CD4-positive, CD25-positive, alpha-beta regulatory T cell (primary cell): ENCODE data around the gene NOS1AP. TPM values are rescaled to one million over a fixed set of nuclear protein-coding genes. Genes with fewer than 3 reads are reported as not detected.
"Not testable (repeated sequence)": the region's sequence is repeated elsewhere in the genome, so short reads cannot be mapped to it uniquely, and the experiment has no call there.

Experiments used
- ATAC-seq, 2 donors: fragments of 150-1000 bp; cut with Tn5 transposase; one replicate each; pipeline ENCODE4 v1.10.0; 2021; ENCODE audit warnings: low read depth in 2 of 2, moderate number of reproducible peaks in 2 of 2, moderate library complexity in 1 of 2
- DNase-seq, 3 donors: peaks; one replicate each; pipeline versions ENCODE4 v3.0.0 to v3.0.0-alpha.2; 2012 to 2022; ENCODE audit warnings: mixed read lengths in 1 of 3
- H3K27ac ChIP-seq: one replicate; pipeline ENCODE4 v1.7.0; 2013; ENCODE audit warnings: mild to moderate bottlenecking, low read length; ENCODE audit not compliant: insufficient read depth, poor library complexity, severe bottlenecking
- H3K27me3 ChIP-seq: one replicate; pipeline ENCODE4 v1.7.0; 2013; ENCODE audit warnings: low read length; ENCODE audit not compliant: control insufficient read depth, insufficient read depth
- H3K36me3 ChIP-seq: one replicate; pipeline ENCODE4 v1.7.0; 2013; ENCODE audit warnings: mild to moderate bottlenecking, low read length, moderate library complexity; ENCODE audit not compliant: control insufficient read depth, insufficient read depth
- H3K4me1 ChIP-seq: 2 replicates; pipeline ENCODE4 v1.7.0; 2013; ENCODE audit warnings: mild to moderate bottlenecking, low read length; ENCODE audit not compliant: insufficient read depth, control insufficient read depth, poor library complexity, severe bottlenecking
- H3K4me3 ChIP-seq: one replicate; pipeline ENCODE4 v1.7.0; 2013; ENCODE audit warnings: low read depth, mild to moderate bottlenecking, low read length, moderate library complexity
- H3K9me3 ChIP-seq, 2 experiments: 1 replicate in 1 of 2; 2 replicates in 1 of 2; pipeline ENCODE4 v1.7.0; 2013; ENCODE audit warnings: low read length in 2 of 2, mild to moderate bottlenecking in 1 of 2, moderate library complexity in 1 of 2; ENCODE audit not compliant: control insufficient read depth in 2 of 2
- H3K27ac Mint-ChIP-seq, 3 donors: one replicate each; pipeline ENCODE4 v1.8.0; 2020 to 2022; ENCODE audit warnings: mild to moderate bottlenecking in 3 of 3, mixed read lengths in 3 of 3, moderate library complexity in 2 of 3
- H3K27me3 Mint-ChIP-seq: one replicate; pipeline ENCODE4 v1.8.0; 2022; ENCODE audit warnings: mild to moderate bottlenecking, mixed read lengths
- H3K36me3 Mint-ChIP-seq: one replicate; pipeline ENCODE4 v1.8.0; 2020; ENCODE audit warnings: mixed read lengths
- H3K4me1 Mint-ChIP-seq, 4 donors: one replicate each; pipeline ENCODE4 v1.8.0; 2020 to 2022; ENCODE audit warnings: mixed read lengths in 4 of 4, mild to moderate bottlenecking in 1 of 4
- H3K4me3 Mint-ChIP-seq, 4 donors: one replicate each; pipeline ENCODE4 v1.8.0; 2020 to 2022; ENCODE audit warnings: mild to moderate bottlenecking in 4 of 4, mixed read lengths in 4 of 4, moderate library complexity in 3 of 4
- H3K9me3 Mint-ChIP-seq, 7 donors: one replicate each; pipeline ENCODE4 v1.8.0; 2020 to 2022; ENCODE audit warnings: mixed read lengths in 7 of 7, mild to moderate bottlenecking in 3 of 7, moderate library complexity in 2 of 7
- polyA plus RNA-seq, 4 donors: library from polyadenylated mRNA; unstranded; fragments of 300-500 nt; fragmentation: Illumina TruSeq; gene quantifications; one replicate each; pipeline ENCODE4 v1.2.3, GENCODE V29; 2021
- total RNA-seq: library from RNA; stranded (reverse); gene quantifications from one replicate; pipeline ENCODE4 v1.2.3, GENCODE V29; 2022

Gene NOS1AP
- total and polyA plus RNA-seq, 5 donors from 2014 or later = not detected

DNA sequence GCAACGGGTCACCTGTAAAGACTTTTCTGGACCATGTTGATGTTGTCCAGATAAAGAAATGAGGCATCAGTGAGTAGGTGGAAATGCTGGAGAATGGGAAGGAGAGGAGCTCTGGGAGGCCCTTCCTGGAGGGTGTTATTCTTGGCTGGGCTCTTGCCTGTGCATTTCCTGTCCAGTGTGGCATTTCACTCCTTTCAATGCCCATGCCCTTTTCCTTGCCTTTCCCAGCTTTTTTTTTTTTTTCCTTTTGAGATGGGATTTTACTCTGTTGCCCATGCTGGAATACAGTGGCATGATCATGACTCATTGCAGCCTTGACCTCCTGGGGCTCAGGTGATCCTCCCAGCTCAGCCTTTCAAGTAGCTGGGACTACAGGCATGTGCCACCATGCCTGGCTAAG lies 11.8 kb downstream of the NOS1AP start:
- Histone ChIP-seq H3K27me3 (peaks cover 11% of the 10 kb centered on the region), H3K27ac (no peak overlapping the region), H3K9me3 (peaks cover 0 to 5% of the 10 kb centered on the region in 2 experiments), H3K4me1 (no peaks in the 10 kb centered on the region), H3K36me3 (no peaks in the 10 kb centered on the region), H3K4me3 (no peak overlapping the region)
- Mint-ChIP-seq H3K9me3 (peaks cover 0 to 12% (median 4%) of the 10 kb centered on the region in 7 donors), H3K4me3 (no peak overlapping the region), H3K27me3 (peaks cover 39% of the 10 kb centered on the region), H3K27ac (no peak overlapping the region), H3K4me1 (no peaks in the 10 kb centered on the region), H3K36me3 (no peaks in the 10 kb centered on the region)
- ATAC-seq = no peak
- no peak for DNase-seq

DNA sequence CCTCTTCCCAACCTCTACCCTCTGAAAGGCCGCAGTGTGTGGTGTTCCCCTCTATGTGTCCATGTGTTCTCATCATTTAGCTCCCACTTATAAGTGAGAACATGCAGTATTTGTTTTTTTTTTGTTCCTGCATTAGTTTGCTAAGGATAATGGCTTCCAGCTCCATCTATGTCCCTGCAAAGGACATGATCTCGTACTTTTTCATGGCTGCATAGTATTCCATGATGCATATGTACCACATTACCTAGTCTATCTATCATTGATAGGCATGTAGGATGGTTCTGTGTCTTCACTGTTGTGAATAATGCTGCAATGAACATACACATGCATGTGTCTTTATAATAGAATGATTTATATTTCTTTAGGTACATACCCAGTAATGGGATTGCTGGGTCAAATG lies 12.6 kb downstream of the NOS1AP start:
- not testable (repeated sequence) for DNase-seq, H3K36me3 ChIP-seq, ATAC-seq, H3K27ac ChIP-seq, H3K4me3 ChIP-seq, H3K27me3 ChIP-seq, H3K4me3 Mint-ChIP-seq, H3K4me1 ChIP-seq, H3K4me1 Mint-ChIP-seq, H3K9me3 ChIP-seq, H3K36me3 Mint-ChIP-seq
- peaks cover 38% of the 10 kb centered on the region for H3K27me3 Mint-ChIP-seq
- H3K9me3 Mint-ChIP-seq = peaks cover 0 to 11% (median 4%) of the 10 kb centered on the region in 7 donors
- peak overlapping the region in 1 of 3 donors; percentile 53 for H3K27ac Mint-ChIP-seq

DNA sequence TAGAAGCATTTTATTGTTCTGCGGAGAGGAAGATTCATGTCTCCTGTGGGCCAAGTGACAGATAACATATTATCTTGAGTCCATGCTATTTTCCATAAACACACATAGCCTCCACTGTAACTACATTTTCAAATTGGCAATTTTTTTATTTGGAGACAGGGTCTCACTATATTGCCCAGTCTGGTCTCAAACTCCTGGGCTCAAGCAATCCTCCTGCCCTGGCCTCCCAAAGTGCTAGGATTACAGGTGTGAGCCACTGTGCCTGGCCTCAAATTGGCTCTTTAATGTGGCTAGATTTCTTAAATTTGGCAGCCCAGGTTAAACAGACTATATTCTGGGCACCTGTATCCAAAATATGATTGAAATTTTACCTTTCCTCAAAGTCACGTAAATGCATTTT lies 13.8 kb downstream of the NOS1AP start:
- Histone ChIP-seq H3K27me3 (peaks cover 6% of the 10 kb centered on the region), H3K4me1 (no peaks in the 10 kb centered on the region), H3K4me3 (no peak overlapping the region), H3K9me3 (peaks cover 0 to 5% of the 10 kb centered on the region in 2 experiments), H3K27ac (no peak overlapping the region), H3K36me3 (no peaks in the 10 kb centered on the region)
- no peaks in the 10 kb centered on the region for H3K36me3 Mint-ChIP-seq
- no peaks in the 10 kb centered on the region for H3K4me1 Mint-ChIP-seq
- H3K27me3 Mint-ChIP-seq = peaks cover 38% of the 10 kb centered on the region
- H3K27ac Mint-ChIP-seq = no peak overlapping the region
- peaks cover 0 to 9% (median 4%) of the 10 kb centered on the region in 7 donors for H3K9me3 Mint-ChIP-seq
- DNase-seq (no peak), ATAC-seq (no peak)
- no peak overlapping the region for H3K4me3 Mint-ChIP-seq

DNA sequence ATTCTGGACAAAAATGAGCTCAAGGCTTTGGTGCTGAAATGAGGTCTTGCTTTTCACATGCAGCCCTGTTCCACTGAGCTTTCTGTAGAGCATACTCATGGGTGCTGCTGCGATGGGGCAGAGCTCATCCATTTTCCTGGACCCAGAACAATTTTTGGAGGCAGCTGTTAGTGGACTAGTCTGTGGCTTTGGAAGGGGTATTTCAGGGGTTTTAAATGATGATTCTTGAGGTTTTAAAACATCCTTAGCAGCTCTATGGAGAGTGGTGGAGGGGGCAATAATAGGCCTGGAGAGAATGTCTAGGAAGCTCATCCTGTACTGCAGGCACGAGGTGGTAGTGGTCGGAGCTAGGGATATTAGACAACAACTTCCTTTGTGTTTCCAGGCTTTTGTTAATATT lies 16.5 kb downstream of the NOS1AP start:
- DNase-seq = no peak
- H3K4me1 Mint-ChIP-seq = no peaks in the 10 kb centered on the region
- H3K27ac Mint-ChIP-seq = no peak overlapping the region
- no peaks in the 10 kb centered on the region for H3K36me3 Mint-ChIP-seq
- no peak for ATAC-seq
- Histone ChIP-seq H3K4me1 (no peaks in the 10 kb centered on the region), H3K27ac (no peak overlapping the region), H3K4me3 (no peak overlapping the region), H3K27me3 (peaks cover 13% of the 10 kb centered on the region), H3K36me3 (no peaks in the 10 kb centered on the region), H3K9me3 (peaks cover 0 to 5% of the 10 kb centered on the region in 2 experiments)
- H3K9me3 Mint-ChIP-seq = peaks cover 0 to 10% (median 5%) of the 10 kb centered on the region in 7 donors
- no peak overlapping the region for H3K4me3 Mint-ChIP-seq
- peaks cover 37% of the 10 kb centered on the region for H3K27me3 Mint-ChIP-seq

DNA sequence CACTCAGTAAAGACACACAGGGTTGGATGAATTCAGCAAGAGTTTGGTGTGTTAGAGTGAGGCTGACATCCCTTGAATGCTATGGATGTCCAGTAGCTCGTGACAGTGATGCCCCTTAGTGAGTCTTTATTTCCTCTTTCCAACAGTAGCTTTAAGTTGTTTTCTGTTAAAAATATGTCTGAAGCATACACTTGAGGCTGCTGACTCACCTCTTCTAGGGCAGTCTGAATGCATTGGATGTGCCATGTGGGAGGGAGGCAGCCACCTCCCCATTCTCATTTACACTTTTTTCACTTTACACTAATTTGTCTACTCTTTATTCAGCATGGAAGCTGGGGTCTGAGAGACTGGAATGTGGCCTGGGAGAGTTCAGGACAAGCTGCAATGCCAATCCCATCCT lies 17.6 kb downstream of the NOS1AP start:
- no peaks in the 10 kb centered on the region for H3K36me3 ChIP-seq
- no peak for ATAC-seq

DNA sequence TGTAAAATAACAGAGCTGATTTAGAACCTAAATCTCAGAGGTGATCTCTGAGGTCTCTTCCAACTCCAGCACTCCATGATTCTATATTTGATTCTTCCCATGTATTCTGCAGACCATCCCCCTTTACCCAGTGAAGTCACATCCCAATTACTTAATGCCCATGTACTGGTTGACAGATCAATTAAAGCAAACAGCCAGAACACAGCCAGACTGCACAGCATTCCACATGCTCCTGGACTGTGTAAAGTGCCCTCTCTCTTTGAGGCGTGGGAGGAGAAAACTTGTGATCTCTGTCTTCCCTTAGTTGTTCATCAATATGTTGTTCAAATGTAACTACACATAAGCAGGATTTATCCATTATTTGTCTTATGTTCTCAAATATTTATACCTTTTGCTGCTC lies 18.1 kb downstream of the NOS1AP start:
- H3K9me3 ChIP-seq = peaks cover 0 to 5% of the 10 kb centered on the region in 2 experiments
- Mint-ChIP-seq H3K27ac (no peak overlapping the region), H3K4me1 (peaks cover 0 to 1% (median 0%) of the 10 kb centered on the region in 4 donors), H3K36me3 (no peaks in the 10 kb centered on the region), H3K4me3 (no peak overlapping the region), H3K9me3 (peaks cover 0 to 10% (median 5%) of the 10 kb centered on the region in 7 donors), H3K27me3 (peaks cover 33% of the 10 kb centered on the region)
- ATAC-seq = no peak
- no peaks in the 10 kb centered on the region for H3K4me1 ChIP-seq
- no peak overlapping the region for H3K4me3 ChIP-seq
- peaks cover 17% of the 10 kb centered on the region for H3K27me3 ChIP-seq
- H3K36me3 ChIP-seq = no peaks in the 10 kb centered on the region
- no peak overlapping the region for H3K27ac ChIP-seq
- DNase-seq = no peak

More for the DNA sequence above, 17.6 kb downstream of the NOS1AP start:
- H3K4me1 ChIP-seq = no peaks in the 10 kb centered on the region
- H3K27ac ChIP-seq = no peak overlapping the region
- H3K4me3 ChIP-seq = no peak overlapping the region
- peaks cover 0 to 5% of the 10 kb centered on the region in 2 experiments for H3K9me3 ChIP-seq
- no peak for DNase-seq
- Mint-ChIP-seq H3K36me3 (no peaks in the 10 kb centered on the region), H3K4me3 (no peak overlapping the region), H3K27me3 (peaks cover 34% of the 10 kb centered on the region), H3K9me3 (peaks cover 0 to 10% (median 5%) of the 10 kb centered on the region in 7 donors), H3K4me1 (peaks cover 0 to 1% (median 0%) of the 10 kb centered on the region in 4 donors), H3K27ac (no peak overlapping the region)
- peaks cover 17% of the 10 kb centered on the region for H3K27me3 ChIP-seq

DNA sequence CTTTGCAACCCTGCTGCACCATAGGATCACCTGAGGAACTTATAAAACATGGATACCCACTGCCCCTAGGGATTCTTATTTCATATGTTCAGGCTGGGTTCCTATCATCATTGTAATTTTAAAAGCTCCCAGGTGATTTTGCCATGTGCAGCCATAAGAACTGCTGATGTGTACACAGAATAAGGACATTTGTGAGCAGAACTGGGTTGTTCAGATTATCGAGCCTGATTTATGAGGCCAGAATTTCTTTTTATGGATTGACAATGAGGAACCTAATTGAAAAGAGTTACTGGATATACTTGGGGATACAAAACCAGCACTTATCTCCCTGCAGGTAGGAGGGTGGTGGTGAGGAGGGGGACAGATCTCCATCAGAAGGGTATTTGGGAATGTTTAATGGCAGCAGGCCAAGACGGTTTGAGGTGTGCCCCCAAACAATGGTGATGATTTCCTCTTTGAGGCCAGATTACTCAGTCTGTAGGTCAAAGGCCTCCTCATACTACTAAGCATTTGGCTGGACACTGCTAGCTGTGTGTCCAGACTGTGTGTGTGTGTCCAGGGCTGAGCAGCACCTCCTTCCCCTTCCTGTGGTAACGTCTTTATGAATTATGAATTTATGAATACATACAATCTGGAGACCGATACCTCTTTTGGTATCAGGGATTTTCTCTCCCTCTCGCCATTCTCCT lies 18.9 kb downstream of the NOS1AP start:
- DNase-seq (no peak), ATAC-seq (no peak)
- Mint-ChIP-seq H3K9me3 (peaks cover 0 to 10% (median 5%) of the 10 kb centered on the region in 7 donors), H3K4me3 (no peak overlapping the region), H3K27ac (no peak overlapping the region), H3K27me3 (peaks cover 33% of the 10 kb centered on the region), H3K36me3 (no peaks in the 10 kb centered on the region), H3K4me1 (peaks cover 0 to 1% (median 0%) of the 10 kb centered on the region in 4 donors)
- Histone ChIP-seq H3K27me3 (peaks cover 22% of the 10 kb centered on the region), H3K36me3 (no peaks in the 10 kb centered on the region), H3K9me3 (peaks cover 0 to 5% of the 10 kb centered on the region in 2 experiments), H3K4me1 (no peaks in the 10 kb centered on the region), H3K4me3 (no peak overlapping the region), H3K27ac (no peak overlapping the region)

DNA sequence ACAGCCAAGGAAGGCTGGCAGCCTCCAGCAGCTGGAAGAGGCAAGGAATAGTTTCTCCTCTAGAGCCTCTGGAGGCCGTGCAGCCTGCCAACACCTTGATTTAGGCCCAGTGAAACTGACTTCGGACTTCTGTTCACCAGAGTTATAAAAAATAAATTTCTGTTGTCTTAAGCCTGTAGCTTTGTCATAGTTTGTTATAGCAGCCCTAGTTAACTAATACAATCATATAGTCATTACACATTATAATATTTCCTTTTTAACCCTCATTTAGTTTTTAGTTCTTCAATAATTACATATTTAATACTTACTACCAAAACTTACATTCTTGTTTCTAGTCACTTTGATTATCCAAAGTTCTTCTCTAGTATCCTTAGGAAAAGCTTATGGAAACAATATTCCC lies 20.3 kb downstream of the NOS1AP start:
- Histone ChIP-seq H3K4me3 (no peak overlapping the region), H3K9me3 (no peaks in the 10 kb centered on the region), H3K27ac (no peak overlapping the region), H3K27me3 (peaks cover 22% of the 10 kb centered on the region), H3K36me3 (no peaks in the 10 kb centered on the region), H3K4me1 (no peaks in the 10 kb centered on the region)
- ATAC-seq = no peak
- Mint-ChIP-seq H3K9me3 (peaks cover 0 to 9% (median 2%) of the 10 kb centered on the region in 7 donors), H3K27me3 (peaks cover 28% of the 10 kb centered on the region), H3K4me1 (peaks cover 0 to 1% (median 0%) of the 10 kb centered on the region in 4 donors), H3K36me3 (no peaks in the 10 kb centered on the region), H3K27ac (no peak overlapping the region), H3K4me3 (no peak overlapping the region)
- no peak for DNase-seq
